HL-60 (cell line): Measurements from ENCODE around the gene MCCC1.

ENCODE experiments used
- CTCF ChIP-seq: IDR thresholded peaks from one replicate; pipeline ENCODE4 v1.5.1; 2011; ENCODE audit warnings: low read length, control low read depth, inconsistent platforms; ENCODE audit not compliant: insufficient read depth
- POLR2AphosphoS5 ChIP-seq: IDR thresholded peaks from 2 replicates; pipeline ENCODE4 v1.6.1; 2012; ENCODE audit warnings: low read depth
- REST ChIP-seq: IDR thresholded peaks from 2 replicates; pipeline ENCODE4 v1.6.1; 2012; ENCODE audit warnings: low read depth; ENCODE audit not compliant: insufficient replicate concordance
- SPI1 ChIP-seq: IDR thresholded peaks from 2 replicates; pipeline ENCODE4 v1.6.1; 2012; ENCODE audit warnings: low read depth, mild to moderate bottlenecking, borderline replicate concordance

GRCh38 chr3:183106635-183107034 is 7.3 kb upstream of the MCCC1 start:
- no peak for TF ChIP-seq CTCF
- no peak for TF ChIP-seq POLR2AphosphoS5
- TF ChIP-seq SPI1, result no peak
- TF ChIP-seq REST, result no peak
